ENCODE results near the gene GTF2H2C. TPM values are rescaled to one million over a fixed set of nuclear protein-coding genes. Genes with fewer than 3 reads are reported as not detected.

GTF2H2C gene
- polyA plus RNA-seq, 1 of the 3 experiments (the other 2 are of a cell fraction), result 23.4 TPM

DNA sequence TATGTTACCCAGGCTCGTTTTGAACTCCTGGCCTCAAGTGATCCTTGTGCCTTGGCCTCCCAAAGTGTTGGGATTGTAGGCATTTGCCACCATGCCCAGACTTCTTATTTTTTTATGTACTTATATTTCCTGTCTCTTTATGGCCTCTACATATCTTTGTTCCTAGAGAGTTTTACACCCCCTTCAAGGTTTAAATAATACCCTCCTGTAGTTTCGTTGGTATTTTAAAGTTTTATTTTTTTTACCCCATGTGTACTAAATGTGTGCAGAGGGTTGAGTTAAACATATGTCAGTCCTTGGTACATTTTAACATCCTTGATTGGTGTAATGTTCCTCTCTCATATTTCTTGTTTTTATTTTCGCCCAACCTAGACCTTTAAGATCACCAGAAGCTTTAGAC is 38.0 kb upstream of the GTF2H2C start:
- CTCF ChIA-PET, result no interaction called here
- H3F3A ChIP-seq (replicated peaks; ENCODE audit: insufficient read depth), result peaks cover 13% of the 10 kb centered on the region
- TF ChIP-seq, protein P1, sequence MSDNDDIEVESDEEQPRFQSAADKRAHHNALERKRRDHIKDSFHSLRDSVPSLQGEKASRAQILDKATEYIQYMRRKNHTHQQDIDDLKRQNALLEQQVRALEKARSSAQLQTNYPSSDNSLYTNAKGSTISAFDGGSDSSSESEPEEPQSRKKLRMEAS (IDR thresholded peaks at IDR 0.05; ENCODE audit: low read depth), result no peak
- no peak for TF ChIP-seq RFX5 (IDR thresholded peaks at IDR 0.05; ENCODE audit: low read length)
- TF ChIP-seq EZH2phosphoT487 (IDR thresholded peaks at IDR 0.05; ENCODE audit: borderline replicate concordance, low read depth), result no peak
- TF ChIP-seq FOSL2 (IDR thresholded peaks at IDR 0.05; ENCODE audit: borderline replicate concordance, low read depth), result no peak
- TF ChIP-seq, protein P2, sequence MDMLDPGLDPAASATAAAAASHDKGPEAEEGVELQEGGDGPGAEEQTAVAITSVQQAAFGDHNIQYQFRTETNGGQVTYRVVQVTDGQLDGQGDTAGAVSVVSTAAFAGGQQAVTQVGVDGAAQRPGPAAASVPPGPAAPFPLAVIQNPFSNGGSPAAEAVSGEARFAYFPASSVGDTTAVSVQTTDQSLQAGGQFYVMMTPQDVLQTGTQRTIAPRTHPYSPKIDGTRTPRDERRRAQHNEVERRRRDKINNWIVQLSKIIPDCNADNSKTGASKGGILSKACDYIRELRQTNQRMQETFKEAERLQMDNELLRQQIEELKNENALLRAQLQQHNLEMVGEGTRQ (IDR thresholded peaks at IDR 0.05; ENCODE audit: borderline replicate concordance, low read depth, low read length), result no peak
- no peak for TF ChIP-seq RCOR1 (IDR thresholded peaks at IDR 0.05; ENCODE audit: low read length)
- TF ChIP-seq RAD21 (IDR thresholded peaks at IDR 0.05; ENCODE audit: low read length), result no peak
- no peak for TF ChIP-seq TEAD4 (IDR thresholded peaks at IDR 0.05; ENCODE audit: borderline replicate concordance, insufficient read depth)
- TF ChIP-seq TAF1 (IDR thresholded peaks at IDR 0.05; ENCODE audit: borderline replicate concordance, low read depth, low read length), result no peak
- no peak for TF ChIP-seq NFIC (IDR thresholded peaks at IDR 0.05; ENCODE audit: borderline replicate concordance)
- no peak for TF ChIP-seq YY1 (IDR thresholded peaks at IDR 0.05; ENCODE audit: low read depth)
- TF ChIP-seq GABPA (IDR thresholded peaks at IDR 0.05; ENCODE audit: low read depth), result no peak
- TF ChIP-seq, protein P3, sequence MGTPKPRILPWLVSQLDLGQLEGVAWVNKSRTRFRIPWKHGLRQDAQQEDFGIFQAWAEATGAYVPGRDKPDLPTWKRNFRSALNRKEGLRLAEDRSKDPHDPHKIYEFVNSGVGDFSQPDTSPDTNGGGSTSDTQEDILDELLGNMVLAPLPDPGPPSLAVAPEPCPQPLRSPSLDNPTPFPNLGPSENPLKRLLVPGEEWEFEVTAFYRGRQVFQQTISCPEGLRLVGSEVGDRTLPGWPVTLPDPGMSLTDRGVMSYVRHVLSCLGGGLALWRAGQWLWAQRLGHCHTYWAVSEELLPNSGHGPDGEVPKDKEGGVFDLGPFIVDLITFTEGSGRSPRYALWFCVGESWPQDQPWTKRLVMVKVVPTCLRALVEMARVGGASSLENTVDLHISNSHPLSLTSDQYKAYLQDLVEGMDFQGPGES (IDR thresholded peaks at IDR 0.05; ENCODE audit: low read depth, low read length), result no peak
- no peak for TF ChIP-seq CHD2 (IDR thresholded peaks at IDR 0.05; ENCODE audit: low read length, partially characterized antibody)
- no peak for TF ChIP-seq SIN3A (IDR thresholded peaks at IDR 0.05; ENCODE audit: borderline replicate concordance, low read depth, low read length)
- no peak for TF ChIP-seq ELF1 (IDR thresholded peaks at IDR 0.05)
- TF ChIP-seq RXRA (IDR thresholded peaks at IDR 0.05; ENCODE audit: borderline replicate concordance, low read depth), result no peak
- TF ChIP-seq, protein P4, sequence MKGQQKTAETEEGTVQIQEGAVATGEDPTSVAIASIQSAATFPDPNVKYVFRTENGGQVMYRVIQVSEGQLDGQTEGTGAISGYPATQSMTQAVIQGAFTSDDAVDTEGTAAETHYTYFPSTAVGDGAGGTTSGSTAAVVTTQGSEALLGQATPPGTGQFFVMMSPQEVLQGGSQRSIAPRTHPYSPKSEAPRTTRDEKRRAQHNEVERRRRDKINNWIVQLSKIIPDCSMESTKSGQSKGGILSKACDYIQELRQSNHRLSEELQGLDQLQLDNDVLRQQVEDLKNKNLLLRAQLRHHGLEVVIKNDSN (IDR thresholded peaks at IDR 0.05; ENCODE audit: borderline replicate concordance, low read depth), result no peak
- no peak for TF ChIP-seq JUND (IDR thresholded peaks at IDR 0.05)

More for the DNA sequence above, 38.0 kb upstream of the GTF2H2C start:
- WGBS (ENCODE audit: low lambda C conversion rate), result 77% methylated on average over 3 of the region's 3 CpGs
- Histone ChIP-seq H3K4me2 (no peak overlapping the region), H3K9me3 (no peaks in the 10 kb centered on the region), H3K27me3 (ENCODE audit: insufficient read depth) (no peaks in the 10 kb centered on the region), H2AFZ (ENCODE audit: low read depth) (no peak overlapping the region), H3K4me3 (ENCODE audit: low read depth in 2 of 2, low read length in 1 of 2) (no peak overlapping the region), H3K36me3 (replicated peaks in 1 of 2; ENCODE audit: control insufficient read depth in 1 of 2, insufficient read depth in 2 of 2, low read length in 1 of 2) (no peaks in the 10 kb centered on the region), H3K4me1 (ENCODE audit: control insufficient read depth in 1 of 2, insufficient read depth in 2 of 2, low read depth in 1 of 2, low read length in 1 of 2) (peaks cover 0 to 4% of the 10 kb centered on the region in 2 experiments; a peak in 1 of 4 replicates), H4K20me1 (ENCODE audit: insufficient read depth) (no peaks in the 10 kb centered on the region), H3K9me2 (no peaks in the 10 kb centered on the region), H3K79me2 (ENCODE audit: insufficient read depth) (no peaks in the 10 kb centered on the region), H3K27ac (ENCODE audit: low read depth in 2 of 2, low read length in 1 of 2) (no peak overlapping the region), H3K9ac (no peak overlapping the region)
- POLR2A ChIA-PET, result no interaction called here
- DNase-seq, result no peak

All from SK-N-SH (cell line).